Superior temporal gyrus (tissue), 1 donor: ENCODE results near the gene TRABD2B.

Source experiments
- DNase-seq: peaks from one replicate; pipeline ENCODE4 v3.0.0-alpha.2; 2016; ENCODE audit errors: extremely low spot score

TRABD2B gene

DNA sequence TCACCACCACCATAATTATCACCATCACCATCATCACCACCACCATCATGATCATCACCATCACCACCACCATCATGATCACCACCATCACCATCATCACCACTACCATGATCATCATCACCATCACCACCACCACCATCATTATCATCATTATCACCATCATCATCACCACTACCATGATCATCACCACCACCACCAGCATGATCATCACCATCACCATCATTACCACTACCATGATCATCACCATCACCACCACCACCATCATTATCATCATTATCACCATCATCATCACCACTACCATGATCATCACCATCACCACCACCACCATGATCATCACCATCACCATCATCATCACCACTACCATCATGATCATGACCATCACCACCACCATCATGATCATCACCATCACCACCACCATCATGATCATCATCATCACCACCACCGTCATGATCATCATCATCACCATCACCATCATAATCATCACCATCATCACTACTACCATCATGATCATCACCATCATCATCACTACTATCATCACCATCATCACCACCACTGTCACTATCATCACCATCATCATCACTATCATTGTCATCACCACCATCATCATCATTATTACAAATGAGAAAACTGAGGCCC is 60.2 kb downstream of the TRABD2B start:
- DNase-seq: no peak

DNA sequence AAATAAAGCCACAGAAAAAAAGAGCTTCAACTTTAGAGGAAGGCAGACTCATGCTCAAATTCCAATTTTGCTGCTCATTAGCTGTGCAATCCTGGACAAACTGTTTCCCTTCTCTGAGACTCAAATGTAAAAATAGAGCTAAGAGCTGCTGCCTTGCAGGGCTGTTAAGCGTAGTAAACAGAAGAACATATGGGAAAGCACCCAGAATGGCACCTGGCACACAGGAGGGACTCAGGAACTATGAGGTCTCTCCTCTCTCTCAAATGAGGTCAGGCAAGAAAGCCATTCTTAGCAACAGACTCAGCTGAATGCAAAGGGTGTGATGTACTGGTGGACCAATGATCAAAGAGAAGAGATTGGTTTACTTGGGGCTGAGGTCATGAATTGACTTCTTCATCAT is 61.3 kb downstream of the TRABD2B start:
- DNase-seq: no peak

DNA sequence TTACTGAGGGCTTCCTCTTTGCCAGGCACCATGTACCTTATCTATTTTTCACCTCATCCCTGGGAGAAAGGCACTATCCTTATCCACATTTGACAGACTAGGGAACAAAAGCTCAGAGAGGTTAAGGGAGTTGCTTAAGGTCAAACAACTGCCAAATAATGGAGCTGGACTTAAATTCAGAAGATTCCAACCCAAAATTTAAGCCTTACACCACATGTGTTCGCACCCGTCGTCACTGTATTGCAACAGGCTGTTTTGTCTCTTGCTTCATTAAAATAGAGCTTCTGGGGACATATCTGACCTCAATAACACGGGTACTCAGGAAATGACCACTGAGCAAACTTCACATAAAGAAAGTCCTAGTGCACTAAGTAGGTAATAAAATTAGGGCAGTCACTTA is 62.0 kb downstream of the TRABD2B start:
- DNase-seq: no peak

DNA sequence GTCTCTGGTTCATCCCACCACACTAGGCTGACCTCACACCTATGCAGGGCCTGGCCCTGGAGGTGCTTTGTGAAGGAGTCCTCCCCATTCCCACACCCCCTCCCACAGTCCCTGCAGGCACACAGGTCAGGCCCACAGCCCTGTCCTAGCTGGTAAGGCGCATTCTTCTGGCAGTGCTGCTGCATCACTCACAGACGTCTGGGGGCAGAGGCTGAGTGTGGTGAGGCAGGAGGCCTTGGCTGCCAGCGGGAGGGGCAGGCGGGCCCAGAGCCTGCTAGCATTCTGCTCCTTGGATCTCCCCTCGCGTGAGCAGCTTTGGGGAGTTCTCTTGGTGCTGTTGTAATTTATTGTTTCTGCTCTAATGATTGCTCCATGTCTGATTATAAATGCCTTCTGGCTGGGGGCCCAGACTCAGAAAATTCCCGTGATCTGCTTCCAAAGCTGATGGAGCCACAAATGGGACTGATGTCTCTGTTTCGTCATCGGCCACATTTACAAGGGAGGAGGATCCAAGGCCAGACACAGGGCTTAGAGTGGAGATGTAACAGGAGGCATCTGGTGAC is 62.9 kb downstream of the TRABD2B start:
- DNase-seq: no peak

DNA sequence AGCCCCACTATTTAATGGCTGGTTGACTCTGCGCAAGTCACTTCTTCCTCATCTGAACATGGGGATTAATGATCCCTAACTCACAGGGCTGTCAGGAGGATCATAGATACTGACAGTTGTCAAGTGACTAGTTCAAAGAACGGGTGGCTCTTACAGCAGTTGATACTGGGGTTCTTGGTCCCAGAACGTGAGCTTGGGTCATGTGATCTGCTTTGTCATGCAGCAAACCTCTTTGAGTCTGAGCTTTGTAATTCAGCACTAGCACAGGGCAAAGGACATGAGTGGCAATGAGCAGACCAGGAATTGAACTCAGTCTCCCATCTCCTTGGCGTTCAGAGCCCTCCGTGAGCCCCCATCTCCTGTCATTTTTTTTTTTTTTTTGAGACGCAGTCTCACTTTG is 64.4 kb downstream of the TRABD2B start:
- no peak for DNase-seq

DNA sequence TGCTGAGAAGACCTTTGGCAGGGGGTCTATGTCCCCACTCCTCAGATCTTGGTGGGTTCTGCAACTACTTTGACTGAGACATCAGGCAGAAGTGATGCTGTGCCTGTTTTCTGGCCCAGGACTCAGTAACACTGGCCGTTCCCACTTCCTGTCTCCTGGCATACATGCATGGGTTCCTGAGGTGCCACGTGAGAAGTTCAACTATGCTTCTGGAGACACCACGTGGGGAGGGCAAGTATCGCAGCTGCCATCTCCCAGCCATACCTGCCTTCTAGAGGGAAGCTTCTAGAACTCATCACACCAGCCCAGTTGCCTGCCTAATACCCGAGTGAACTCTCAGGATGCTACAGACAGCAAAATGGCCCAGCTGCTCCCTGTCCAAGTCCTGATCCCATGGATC is 65.8 kb downstream of the TRABD2B start:
- DNase-seq: no peak

DNA sequence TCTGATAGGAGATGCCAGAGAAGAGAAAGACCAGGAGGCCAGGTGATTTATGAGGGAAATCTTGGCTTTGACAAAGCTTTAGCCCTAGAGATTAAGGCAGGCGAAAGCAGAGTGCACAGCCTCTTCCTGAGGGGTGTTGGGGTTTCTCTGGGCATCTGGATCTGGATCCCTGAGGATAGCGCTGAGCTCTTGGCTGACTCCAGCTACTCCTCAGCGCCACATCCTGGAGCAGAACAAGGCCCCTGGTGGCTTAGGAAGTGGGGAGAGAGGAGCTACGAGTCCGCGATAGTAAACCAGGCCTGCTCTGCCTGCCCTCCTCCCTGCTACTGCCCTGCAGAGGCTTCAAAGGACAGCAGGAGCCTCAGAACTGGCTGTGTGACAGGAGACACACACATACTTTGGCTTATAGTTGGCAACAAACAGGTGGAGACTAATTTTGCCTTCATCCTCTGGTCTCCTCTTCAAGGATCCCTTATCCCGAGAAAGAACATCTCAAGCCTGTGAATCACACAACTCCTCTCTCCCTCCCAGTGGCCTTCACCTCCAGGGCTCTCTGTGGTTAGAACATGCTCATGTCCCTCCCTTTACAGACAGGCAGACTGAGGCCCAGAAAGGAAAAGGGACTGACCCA is 66.9 kb downstream of the TRABD2B start:
- no peak for DNase-seq

DNA sequence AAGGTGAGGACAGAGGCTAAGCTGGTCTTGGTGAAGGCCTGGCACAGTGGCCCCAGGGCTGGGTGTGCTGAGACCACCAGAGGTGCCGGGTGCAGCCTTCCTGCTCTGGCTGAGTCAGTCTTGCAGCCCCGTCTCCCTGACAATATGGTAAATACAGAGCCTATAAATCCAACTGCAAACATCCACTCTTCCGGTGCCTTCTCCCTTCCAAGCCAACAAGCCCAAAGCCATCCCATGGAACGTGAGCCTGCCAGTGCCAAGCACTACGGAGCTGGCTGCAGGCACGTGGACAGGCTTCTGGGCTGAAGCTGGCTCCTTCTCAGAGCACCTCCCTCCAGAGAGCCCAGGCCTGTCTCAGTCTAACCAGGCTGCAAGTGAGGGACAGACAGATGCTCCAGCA is 70.0 kb downstream of the TRABD2B start:
- DNase-seq: no peak

DNA sequence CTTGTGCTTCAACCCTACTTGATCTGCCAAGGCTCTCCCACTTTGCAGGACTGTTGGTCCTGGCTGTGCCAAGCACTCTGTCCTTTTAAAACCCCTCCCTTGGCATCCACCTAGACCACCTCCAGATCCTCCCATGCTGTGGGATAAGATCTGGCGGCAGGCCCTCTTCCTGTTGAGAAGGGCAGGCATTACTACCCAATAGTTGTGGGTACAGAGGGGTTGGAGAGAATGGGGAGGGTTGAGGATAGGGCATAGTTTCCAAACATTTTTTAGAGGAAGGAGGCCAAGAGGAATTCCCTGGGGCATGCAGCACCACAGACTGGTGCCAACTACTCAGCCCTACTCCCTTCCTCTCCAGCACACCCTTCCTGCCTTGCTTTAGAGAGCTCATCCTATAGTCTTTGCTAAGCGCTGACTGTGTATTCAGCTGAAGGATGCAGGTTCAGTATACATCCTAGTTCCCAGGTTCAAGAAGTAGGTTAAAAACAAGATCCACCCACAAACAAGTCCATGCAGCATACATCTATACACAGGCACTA is 70.7 kb downstream of the TRABD2B start:
- DNase-seq: no peak

DNA sequence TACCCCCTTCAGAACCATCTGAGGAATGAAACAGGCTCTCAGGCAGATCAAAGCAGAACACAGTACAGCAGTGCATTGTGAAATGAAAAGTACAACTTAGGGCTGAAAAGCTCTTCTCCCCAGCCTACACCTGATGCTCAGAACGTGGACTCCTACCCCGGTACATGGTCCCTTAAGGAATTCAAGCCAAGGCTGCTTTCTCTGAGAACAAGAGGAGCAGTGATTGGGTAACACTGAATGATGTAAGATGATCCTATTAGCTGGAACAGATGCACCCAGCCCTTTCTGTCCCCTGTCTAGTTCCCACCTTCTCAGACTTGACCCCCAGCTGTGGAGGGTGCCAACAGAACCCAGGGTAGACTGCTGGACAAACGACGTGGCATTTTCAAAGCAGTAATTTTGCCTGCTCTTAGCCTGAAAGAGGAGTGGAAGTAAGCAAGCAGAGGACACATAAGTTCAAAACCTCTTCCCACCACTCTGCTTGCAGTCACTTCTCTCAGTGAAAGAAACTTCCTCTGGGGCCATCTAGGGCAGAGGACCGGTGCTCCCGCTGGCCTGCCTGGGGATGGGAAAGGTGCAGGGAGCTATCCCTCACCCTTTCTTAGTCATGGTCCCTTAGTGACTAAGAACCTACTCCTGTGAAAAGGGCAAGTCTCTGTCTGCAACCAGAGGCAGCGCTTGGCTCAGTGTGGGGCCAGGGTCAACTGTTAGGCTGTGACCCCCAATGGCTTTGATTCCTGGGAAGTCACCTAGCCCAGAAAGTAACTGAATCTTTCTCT is 72.7 kb downstream of the TRABD2B start:
- DNase-seq: no peak

DNA sequence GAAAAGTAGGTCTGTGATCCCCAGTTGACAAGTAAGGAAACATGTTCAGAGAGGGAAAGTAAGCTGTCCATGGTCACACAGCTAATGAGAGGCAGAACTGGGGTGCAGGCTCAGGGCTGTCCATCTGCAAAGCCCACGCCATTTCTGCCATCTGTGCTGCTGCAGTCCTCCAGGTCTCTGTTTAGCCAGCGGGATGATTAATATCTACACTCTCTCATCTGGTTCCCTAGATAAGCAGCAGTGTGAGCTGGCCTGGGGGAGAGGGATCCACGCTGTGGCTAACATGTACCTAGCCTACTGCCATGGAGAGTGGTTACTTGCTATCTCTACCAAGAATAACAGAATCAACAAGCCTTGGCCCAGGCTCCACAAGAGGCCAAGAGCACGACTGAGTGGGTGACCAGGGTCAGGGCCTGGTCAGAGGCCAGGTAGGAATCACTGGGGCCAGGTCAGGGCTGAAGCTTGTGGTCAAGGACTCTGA is 75.2 kb downstream of the TRABD2B start:
- DNase-seq: no peak

DNA sequence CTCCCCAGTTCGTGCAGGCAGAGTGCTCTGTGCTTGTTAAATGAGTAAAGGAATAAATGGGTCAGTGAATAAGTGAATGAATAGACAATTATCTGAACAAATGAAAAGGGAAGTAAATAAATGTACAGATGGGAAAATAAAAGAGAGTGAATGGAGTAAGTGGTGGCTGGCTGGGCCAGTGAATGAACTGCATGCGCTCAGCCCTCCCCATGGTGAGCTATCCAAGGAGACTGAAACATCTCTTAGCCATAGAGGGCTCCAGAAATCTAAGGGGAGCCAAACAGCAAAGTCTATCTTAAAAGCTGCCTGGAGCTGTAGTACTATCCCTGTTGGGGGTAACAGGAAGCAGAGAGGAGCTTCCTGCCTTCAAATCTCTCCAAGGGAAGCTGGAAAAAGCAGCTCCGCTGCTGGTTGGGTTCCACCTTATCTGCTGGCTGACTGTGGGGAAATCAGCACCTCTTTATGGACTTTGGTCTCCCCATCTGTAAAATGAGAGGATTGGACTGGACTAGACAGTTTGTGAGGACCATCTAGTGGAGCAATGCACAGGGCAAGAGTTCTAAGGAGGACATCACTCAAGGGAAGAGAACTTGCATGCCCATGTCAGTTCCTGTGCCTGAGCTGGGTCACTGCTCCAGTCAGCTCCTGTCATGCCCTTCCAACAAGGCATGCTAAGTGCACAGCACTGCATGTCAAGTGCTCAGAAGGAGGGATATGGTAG is 77.9 kb downstream of the TRABD2B start:
- DNase-seq: no peak

DNA sequence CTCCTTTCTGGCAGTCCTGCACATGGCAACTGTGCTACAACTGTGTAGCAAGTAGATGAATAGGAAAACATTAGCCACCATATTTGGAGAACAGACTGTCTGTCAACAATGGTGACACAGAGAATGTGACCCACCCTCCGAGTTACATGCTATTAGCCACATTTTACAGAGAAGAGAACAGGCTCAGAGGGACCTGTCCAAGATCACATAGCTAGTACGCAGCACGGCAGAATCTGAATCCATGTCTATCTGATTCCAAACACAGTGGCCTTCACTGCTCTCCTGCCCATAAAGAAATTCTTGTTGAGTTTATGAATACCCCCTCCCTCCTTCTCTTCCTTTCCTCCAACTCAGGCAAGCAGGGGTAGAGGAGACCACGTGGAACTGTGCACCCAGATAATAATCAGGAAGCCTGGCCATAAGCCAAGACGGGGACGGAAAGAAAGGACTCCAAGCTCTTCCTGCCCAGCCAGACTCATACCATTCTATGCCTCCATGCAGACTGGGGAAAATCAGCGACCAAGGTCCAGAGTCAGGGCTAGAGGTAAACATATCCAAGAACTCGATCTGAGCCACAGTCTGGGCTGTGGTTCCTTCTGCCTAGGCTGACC is 78.8 kb downstream of the TRABD2B start:
- DNase-seq: no peak

DNA sequence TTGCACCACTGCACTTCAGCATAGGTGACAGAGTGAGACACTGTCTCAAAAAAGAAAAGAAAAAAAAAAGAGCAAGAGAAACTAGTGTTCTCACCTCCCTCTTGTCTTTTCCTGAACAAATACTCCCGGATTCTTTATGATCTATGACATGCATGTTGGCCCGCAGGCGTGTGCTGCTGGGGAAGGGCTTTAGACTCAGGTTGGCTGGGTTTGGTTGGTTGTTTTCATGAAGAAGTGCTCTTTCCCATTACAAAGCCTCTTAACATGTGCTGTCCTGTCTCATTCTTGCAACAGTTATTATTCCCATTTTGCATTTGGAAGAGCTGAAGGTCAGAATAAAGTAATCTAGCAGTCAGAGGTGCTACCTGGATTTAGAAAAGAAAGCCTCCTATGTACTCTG is 79.5 kb downstream of the TRABD2B start:
- no peak for DNase-seq

DNA sequence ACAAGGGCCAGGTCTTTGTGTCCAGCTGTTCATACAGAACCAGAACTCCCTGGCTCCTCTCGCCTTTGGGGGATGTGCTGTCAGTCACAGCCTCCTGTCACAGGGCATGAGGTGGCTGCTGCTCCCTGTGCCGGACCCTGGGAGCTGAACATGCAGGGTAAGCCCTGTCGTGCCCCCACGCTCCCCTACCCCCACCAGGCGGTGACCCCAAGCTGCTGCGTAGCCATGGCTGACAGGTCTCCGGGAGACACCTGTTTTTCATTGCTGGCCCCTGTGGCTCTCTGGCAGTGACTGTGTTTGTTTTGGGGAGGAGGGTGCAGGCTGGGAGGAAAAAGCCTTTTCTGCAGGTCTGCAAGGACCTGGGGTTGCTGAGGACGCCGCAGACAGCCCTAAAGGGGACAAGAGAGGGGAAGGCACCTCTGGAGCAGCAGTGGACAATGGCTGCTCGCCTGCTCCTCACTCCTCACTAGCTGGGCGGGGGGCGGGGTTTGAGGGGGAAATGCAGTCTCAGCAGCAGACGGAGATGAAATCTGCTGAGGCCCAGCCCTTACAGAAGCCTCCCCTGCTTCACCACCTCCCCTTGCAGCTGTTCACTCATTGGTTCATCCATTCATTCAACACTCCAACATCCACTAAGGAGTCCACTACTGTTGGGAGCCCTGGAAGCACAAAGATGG is 81.4 kb downstream of the TRABD2B start:
- no peak for DNase-seq

DNA sequence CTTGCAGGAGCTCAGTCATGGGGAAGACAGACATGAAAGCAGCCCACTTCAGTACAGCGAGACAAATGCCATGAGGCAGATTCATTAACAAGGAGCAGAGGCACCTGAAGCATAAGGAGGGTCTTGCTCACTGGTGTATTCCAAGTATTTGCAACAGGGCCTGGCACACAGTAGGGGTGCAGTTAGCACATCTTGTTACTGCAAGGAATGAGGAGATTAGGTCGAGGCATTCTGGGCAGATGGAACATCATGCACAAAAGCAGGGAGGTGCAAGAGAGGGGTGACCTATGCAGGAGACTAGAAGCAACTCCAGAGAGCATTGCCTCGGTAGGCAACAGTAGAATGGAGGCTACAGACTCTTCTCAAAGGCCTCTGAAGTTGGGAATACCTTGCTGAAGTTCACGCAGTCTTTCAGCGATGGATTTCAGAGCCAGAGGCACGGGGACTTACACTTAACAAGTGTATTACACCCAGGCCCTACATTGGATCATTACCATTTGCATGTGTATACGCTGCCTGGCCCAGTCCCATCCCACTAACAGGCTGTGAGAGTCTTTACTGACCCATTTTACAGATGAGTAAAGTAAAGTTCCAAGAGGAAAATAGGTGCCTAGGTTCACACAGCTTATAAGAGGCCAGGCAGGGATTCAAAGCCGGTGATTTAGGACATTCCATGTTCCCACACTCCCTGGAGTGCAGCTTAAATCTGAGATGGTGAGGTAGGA is 82.1 kb downstream of the TRABD2B start:
- DNase-seq: no peak

DNA sequence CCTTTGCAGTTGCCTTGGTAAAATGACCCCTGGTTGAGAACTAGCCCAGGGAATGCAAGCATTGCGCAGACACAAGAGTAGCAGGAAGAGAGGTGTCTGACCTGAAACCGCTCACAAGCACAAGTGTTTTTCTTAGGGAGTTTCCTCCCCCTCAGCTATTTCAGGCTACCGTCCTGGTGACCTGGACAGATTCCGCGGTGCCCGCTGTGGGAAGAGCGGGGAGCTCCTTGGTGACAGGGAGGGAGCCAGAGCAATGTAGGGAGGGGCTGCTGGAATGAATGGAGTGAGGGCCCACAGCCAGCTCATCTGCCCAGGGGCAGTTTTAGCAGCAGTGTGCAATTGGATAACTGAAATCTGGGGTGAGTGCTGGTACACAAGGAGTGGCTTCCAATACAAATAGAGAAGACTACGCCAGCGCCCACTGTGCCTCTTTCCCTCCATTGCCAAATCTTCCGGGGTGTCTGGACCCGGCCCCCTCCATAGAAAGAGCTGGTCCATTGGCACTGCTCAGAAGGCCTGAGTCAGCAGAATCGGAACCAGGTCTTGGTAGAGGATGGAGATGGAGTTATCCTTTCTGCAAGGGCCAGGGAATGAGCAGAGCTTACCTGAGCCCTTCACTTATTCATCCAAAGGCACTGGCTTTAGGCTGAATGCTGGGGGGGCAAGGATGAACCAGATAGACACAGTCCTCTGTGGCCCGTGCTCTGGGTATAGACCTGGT is 82.8 kb downstream of the TRABD2B start:
- DNase-seq: no peak

DNA sequence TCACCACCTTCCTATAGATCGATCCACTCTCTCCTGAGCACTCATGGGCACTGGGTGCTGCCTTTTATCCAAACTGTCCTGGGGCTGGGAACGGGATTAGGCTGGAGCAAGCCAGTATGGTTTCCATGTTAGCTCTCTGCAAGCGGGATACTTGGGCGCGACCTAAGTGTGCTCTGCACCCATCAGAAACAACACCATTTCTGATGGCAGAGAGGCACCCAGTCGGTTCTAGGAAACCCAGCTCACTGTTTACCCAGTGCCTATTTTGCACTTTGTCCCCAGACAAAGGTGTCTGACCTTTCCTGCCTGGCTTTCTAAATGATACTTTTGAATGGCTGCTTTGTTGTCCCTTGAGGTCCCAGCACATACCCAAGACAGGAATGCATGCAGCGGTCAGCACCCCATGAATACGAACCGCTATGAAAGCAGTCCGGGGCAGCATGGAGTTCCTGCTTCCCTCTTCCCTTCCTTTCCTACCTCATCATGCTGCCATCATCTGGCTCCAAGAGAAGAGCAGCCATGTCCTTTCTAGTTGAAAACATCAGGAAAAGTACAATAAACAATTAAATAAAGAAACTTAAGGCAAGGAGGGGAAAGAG is 83.9 kb downstream of the TRABD2B start:
- DNase-seq: no peak

DNA sequence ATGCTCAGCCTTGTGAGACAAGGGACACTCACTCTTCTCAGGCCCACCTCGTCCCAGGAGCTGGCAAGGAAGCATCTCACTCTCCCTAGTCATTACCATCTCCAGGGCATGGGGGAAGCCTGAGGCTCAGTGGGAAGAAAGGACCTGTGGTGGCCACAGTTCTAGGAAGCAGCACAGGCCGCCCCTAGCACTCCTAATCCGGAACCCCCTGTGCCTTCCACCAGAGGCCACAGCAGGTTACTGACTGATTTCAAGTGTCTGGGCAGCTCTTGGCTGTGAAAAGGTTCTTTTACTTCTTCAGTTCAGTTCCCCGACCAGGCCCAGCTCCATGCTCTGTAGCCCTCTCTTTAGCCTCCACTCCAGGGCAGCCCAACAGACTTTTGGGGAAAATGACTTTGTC is 84.4 kb downstream of the TRABD2B start:
- DNase-seq: no peak
